Measurements from ENCODE around the gene PHACTR2. TPM values are rescaled to one million over a fixed set of nuclear protein-coding genes. Genes with fewer than 3 reads are reported as not detected.
A peak's percentile ranks its signal among the peaks of the same experiment; 100 is the strongest.

PHACTR2 gene
- total and polyA plus RNA-seq, 4 donors: 11.0 to 119 (median 43.8) TPM

- peaks cover 0 to 4% (median 2%) of the 10 kb centered on the region in 4 donors for H3K9me3 ChIP-seq (ENCODE audit: control insufficient read depth in 4 of 4, insufficient read depth in 3 of 4, low read length in 3 of 4)
- H3K9ac ChIP-seq (ENCODE audit: insufficient read depth in 1 of 2, low read length in 2 of 2): no peak overlapping the region
- no peak for ATAC-seq (ENCODE audit: insufficient read depth, low FRiP score)
- H3K4me3 ChIP-seq: no peak overlapping the region
- H3K36me3 ChIP-seq (ENCODE audit: control insufficient read depth in 4 of 4, insufficient read depth in 4 of 4, low read length in 4 of 4): no peaks in the 10 kb centered on the region
- 72 to 80% methylated on average over 6 of the region's 6 CpGs for WGBS, 2 donors
- no peak overlapping the region for H3K27ac ChIP-seq (ENCODE audit: low read depth in 1 of 2, low read length in 1 of 2)
- peaks cover 0 to 4% (median 0%) of the 10 kb centered on the region in 5 donors for H3K4me1 ChIP-seq (ENCODE audit: control insufficient read depth in 5 of 5, insufficient read depth in 5 of 5, low read length in 5 of 5)
- TF ChIP-seq, protein P1, sequence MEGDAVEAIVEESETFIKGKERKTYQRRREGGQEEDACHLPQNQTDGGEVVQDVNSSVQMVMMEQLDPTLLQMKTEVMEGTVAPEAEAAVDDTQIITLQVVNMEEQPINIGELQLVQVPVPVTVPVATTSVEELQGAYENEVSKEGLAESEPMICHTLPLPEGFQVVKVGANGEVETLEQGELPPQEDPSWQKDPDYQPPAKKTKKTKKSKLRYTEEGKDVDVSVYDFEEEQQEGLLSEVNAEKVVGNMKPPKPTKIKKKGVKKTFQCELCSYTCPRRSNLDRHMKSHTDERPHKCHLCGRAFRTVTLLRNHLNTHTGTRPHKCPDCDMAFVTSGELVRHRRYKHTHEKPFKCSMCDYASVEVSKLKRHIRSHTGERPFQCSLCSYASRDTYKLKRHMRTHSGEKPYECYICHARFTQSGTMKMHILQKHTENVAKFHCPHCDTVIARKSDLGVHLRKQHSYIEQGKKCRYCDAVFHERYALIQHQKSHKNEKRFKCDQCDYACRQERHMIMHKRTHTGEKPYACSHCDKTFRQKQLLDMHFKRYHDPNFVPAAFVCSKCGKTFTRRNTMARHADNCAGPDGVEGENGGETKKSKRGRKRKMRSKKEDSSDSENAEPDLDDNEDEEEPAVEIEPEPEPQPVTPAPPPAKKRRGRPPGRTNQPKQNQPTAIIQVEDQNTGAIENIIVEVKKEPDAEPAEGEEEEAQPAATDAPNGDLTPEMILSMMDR (IDR thresholded peaks at IDR 0.05; ENCODE audit: control extremely low read depth, extremely low read depth): no peak
- no peaks in the 10 kb centered on the region for H3K27me3 ChIP-seq (ENCODE audit: control insufficient read depth in 3 of 3, insufficient read depth in 3 of 3, low read length in 2 of 3)
- DNase-seq: peak in 2 of 3 donors; percentile 5 to 36
Observed at GRCh38 chr6:143652841-143653331, 24.9 kb upstream of the PHACTR2 start.

GRCh38 chr6:143655541-143655940 is 22.2 kb upstream of the PHACTR2 start:
- Histone ChIP-seq H3K27ac (ENCODE audit: low read depth in 1 of 2, low read length in 1 of 2) (no peak overlapping the region), H3K4me3 (no peak overlapping the region), H3K4me1 (ENCODE audit: control insufficient read depth in 5 of 5, insufficient read depth in 5 of 5, low read length in 5 of 5) (peaks cover 0 to 4% (median 0%) of the 10 kb centered on the region in 5 donors), H3K36me3 (ENCODE audit: control insufficient read depth in 4 of 4, insufficient read depth in 4 of 4, low read length in 4 of 4) (no peaks in the 10 kb centered on the region), H3K9me3 (ENCODE audit: control insufficient read depth in 4 of 4, insufficient read depth in 3 of 4, low read length in 3 of 4) (peaks cover 0 to 7% (median 2%) of the 10 kb centered on the region in 4 donors), H3K9ac (ENCODE audit: insufficient read depth in 1 of 2, low read length in 2 of 2) (no peak overlapping the region), H3K27me3 (ENCODE audit: control insufficient read depth in 3 of 3, insufficient read depth in 3 of 3, low read length in 2 of 3) (no peaks in the 10 kb centered on the region)
- no peak for DNase-seq
- no peak for ATAC-seq (ENCODE audit: insufficient read depth, low FRiP score)
- WGBS, 2 donors: 71 to 88% methylated on average over 5 of the region's 5 CpGs
- TF ChIP-seq, protein P1 (IDR thresholded peaks at IDR 0.05; ENCODE audit: control extremely low read depth, extremely low read depth): no peak

DNA sequence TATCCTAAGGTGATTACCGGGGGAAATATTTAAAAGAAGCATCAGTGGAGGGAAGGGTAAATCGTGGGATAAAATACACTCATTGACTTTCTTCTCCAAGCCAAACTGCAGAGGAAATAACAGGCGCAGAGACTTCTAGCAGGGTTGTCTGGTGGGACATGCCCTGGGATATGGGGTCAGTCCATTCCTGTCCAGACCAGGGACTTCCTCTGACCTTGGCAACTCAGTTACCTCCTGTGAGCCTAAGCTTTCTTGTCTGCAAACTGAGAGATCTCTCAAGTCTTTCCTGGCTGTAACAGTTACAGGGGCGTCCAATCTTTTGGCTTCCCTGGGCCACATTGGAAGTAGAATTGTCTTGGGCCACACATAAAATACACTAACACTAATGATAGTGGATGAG is 21.7 kb upstream of the PHACTR2 start:
- DNase-seq: no peak
- WGBS, 2 donors: 83 to 91% methylated on average over 4 of the region's 4 CpGs

More for the DNA sequence above, 21.7 kb upstream of the PHACTR2 start:
- TF ChIP-seq, protein P1 (IDR thresholded peaks at IDR 0.05; ENCODE audit: control extremely low read depth, extremely low read depth): no peak
- Histone ChIP-seq H3K27ac (ENCODE audit: low read depth in 1 of 2, low read length in 1 of 2) (no peak overlapping the region), H3K4me3 (no peak overlapping the region), H3K9me3 (ENCODE audit: control insufficient read depth in 4 of 4, insufficient read depth in 3 of 4, low read length in 3 of 4) (peaks cover 0 to 7% (median 2%) of the 10 kb centered on the region in 4 donors), H3K27me3 (ENCODE audit: control insufficient read depth in 3 of 3, insufficient read depth in 3 of 3, low read length in 2 of 3) (no peaks in the 10 kb centered on the region), H3K9ac (ENCODE audit: insufficient read depth in 1 of 2, low read length in 2 of 2) (no peak overlapping the region), H3K4me1 (ENCODE audit: control insufficient read depth in 5 of 5, insufficient read depth in 5 of 5, low read length in 5 of 5) (peaks cover 0 to 4% (median 0%) of the 10 kb centered on the region in 5 donors), H3K36me3 (ENCODE audit: control insufficient read depth in 4 of 4, insufficient read depth in 4 of 4, low read length in 4 of 4) (no peaks in the 10 kb centered on the region)
- ATAC-seq (ENCODE audit: insufficient read depth, low FRiP score): no peak
